GM18508 (cell line): ENCODE measurements around the gene JAG2.

Experiments
- ATAC-seq: cut with Tn5 transposase; IDR thresholded peaks from one replicate; pipeline ENCODE4 v1.9.1; 2021; ENCODE audit warnings: moderate number of reproducible peaks; ENCODE audit not compliant: insufficient read depth, unreplicated experiment

Gene JAG2

GRCh38 chr14:105167303-105168092, 1.1 kb downstream of the JAG2 start:
- no peak for ATAC-seq

GRCh38 chr14:105166571-105167302, 1.8 kb downstream of the JAG2 start:
- no peak for ATAC-seq

GRCh38 chr14:105165761-105166485, 2.7 kb downstream of the JAG2 start:
- ATAC-seq = no peak

GRCh38 chr14:105165134-105165704, 3.4 kb downstream of the JAG2 start:
- ATAC-seq = no peak

- no peak for ATAC-seq
Observed at GRCh38 chr14:105163040-105163742, 5.4 kb downstream of the JAG2 start.

- ATAC-seq = no peak
Observed at GRCh38 chr14:105162669-105162979, 6.0 kb downstream of the JAG2 start.

GRCh38 chr14:105161964-105162668, 6.5 kb downstream of the JAG2 start:
- ATAC-seq = no peak

GRCh38 chr14:105161309-105161708, 7.3 kb downstream of the JAG2 start:
- no peak for ATAC-seq

- ATAC-seq = no peak
Observed at GRCh38 chr14:105160776-105161175, 7.8 kb downstream of the JAG2 start.

- no peak for ATAC-seq
Observed at GRCh38 chr14:105159344-105159743, 9.2 kb downstream of the JAG2 start.

GRCh38 chr14:105158794-105159193, 9.8 kb downstream of the JAG2 start:
- no peak for ATAC-seq

- no peak for ATAC-seq
Observed at GRCh38 chr14:105157872-105158271, 10.7 kb downstream of the JAG2 start.

- no peak for ATAC-seq
Observed at GRCh38 chr14:105156414-105157375, 11.9 kb downstream of the JAG2 start.

- ATAC-seq = no peak
Observed at GRCh38 chr14:105155681-105156413, 12.7 kb downstream of the JAG2 start.

- ATAC-seq = no peak
Observed at GRCh38 chr14:105155071-105155651, 13.4 kb downstream of the JAG2 start.

GRCh38 chr14:105154476-105154871, 14.1 kb downstream of the JAG2 start:
- ATAC-seq = no peak

- no peak for ATAC-seq
Observed at GRCh38 chr14:105153739-105154475, 14.7 kb downstream of the JAG2 start.
